ENCODE data around the gene PEMT. TPM values are rescaled to one million over a fixed set of nuclear protein-coding genes. Genes with fewer than 3 reads are reported as not detected.

Gene PEMT
- total and polyA plus RNA-seq, 2 of the 4 experiments (the other 2 are of a cell fraction): 23.3 to 49.5 TPM

DNA sequence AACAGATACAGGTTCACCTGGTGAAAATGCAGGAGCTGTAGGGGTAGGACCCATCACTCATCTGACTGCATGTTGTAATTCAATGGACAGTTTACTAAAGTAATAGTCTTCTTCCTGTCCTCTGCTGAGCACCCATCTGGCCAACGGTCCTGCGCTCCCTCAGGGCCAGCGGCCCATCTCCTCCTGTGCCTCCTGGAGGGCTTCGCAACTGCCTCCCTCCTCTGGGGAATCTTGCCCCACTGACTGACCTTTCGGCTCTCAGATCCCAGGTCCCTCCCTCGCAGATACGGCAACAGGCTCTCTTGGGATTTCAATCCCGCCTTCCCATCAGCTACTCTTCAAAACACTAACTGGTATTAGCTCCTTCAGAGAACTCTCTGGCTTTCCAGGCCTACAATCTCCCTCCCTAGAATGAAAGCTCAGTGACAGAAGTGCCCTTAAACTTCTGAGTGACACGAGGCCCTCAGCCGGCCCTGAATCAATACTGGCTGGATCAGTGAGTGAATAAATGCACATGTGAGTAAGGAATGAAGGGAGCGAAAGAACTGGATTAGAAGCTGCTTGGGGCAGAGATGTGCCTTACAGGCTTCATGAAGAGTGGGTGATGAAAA is 1.3 kb downstream of the PEMT start:
- Histone ChIP-seq H4K8ac (ENCODE audit: low read depth in 2 of 2, low read length in 2 of 2) (peak overlapping the region; percentile 86 to 96; a peak in 2 of 4 replicates), H3K27me3 (ENCODE audit: control insufficient read depth, insufficient read depth, low read length) (no peaks in the 10 kb centered on the region), H3K23ac (ENCODE audit: low read depth, low read length) (peak overlapping the region; percentile 90), H3K4ac (ENCODE audit: low read depth, low read length) (peak overlapping the region; percentile 91), H2BK15ac (ENCODE audit: low read depth, low read length) (no peak overlapping the region), H2BK120ac (ENCODE audit: low read depth, low read length) (no peak overlapping the region), H2AK5ac (ENCODE audit: low read depth, low read length) (no peak overlapping the region), H3K4me1 (ENCODE audit: control insufficient read depth, insufficient read depth, low read length) (peaks cover 9% of the 10 kb centered on the region), H3K56ac (ENCODE audit: extremely low read depth, insufficient read depth, low read length) (peak overlapping the region; percentile 8; the same call in 1 of the 2 replicates), H3K27ac (ENCODE audit: insufficient read depth, low read length) (no peak overlapping the region), H3K14ac (replicated peaks; ENCODE audit: low read depth, low read length) (peak overlapping the region; percentile 56; the same call in 1 of the 2 replicates), H2AK9ac (replicated peaks; ENCODE audit: low read depth, low read length, poor library complexity) (peak overlapping the region; percentile 45), H4K5ac (ENCODE audit: low read depth, low read length) (0 out of 2 replicates have a peak overlapping the region, but pooled peaks have one; percentile 2), H3K36me3 (ENCODE audit: control insufficient read depth, insufficient read depth, low read length) (no peaks in the 10 kb centered on the region), H4K91ac (ENCODE audit: insufficient read depth, low read depth, low read length) (no peak overlapping the region), H2BK20ac (ENCODE audit: low read depth, low read length) (0 out of 2 replicates have a peak overlapping the region, but pooled peaks have one; percentile 20), H3K9ac (ENCODE audit: low read depth, low read length) (peak overlapping the region; percentile 93; the same call in 1 of the 2 replicates), H3K9me3 (ENCODE audit: control insufficient read depth, insufficient read depth, low read length) (no peaks in the 10 kb centered on the region), H2BK5ac (ENCODE audit: low read depth, low read length, poor library complexity, severe bottlenecking) (no peak overlapping the region), H3K4me3 (ENCODE audit: insufficient read depth, low read depth, low read length) (no peak overlapping the region), H2AFZ (replicated peaks; ENCODE audit: low read length, poor library complexity) (peak overlapping the region; percentile 91), H3K18ac (ENCODE audit: low read depth, low read length) (no peak overlapping the region), H3K4me2 (ENCODE audit: low read depth, low read length) (peak overlapping the region; percentile 94), H3K79me1 (ENCODE audit: low read depth in 1 of 2, low read length in 2 of 2) (peaks cover 10 to 31% of the 10 kb centered on the region in 2 experiments), H4K20me1 (ENCODE audit: insufficient read depth, low read length) (no peaks in the 10 kb centered on the region), H3K9me1 (ENCODE audit: insufficient read depth, low read length) (peaks cover 19% of the 10 kb centered on the region)
- no TSS peak for BruUV-seq (replicated peaks)
- no peak for ATAC-seq (ENCODE audit: low read depth)
- dilution Hi-C loops (cut with HindIII; ENCODE audit: low sequenced_read_pairs, unreplicated experiment): no loop called here
- TF ChIP-seq USF2 (IDR thresholded peaks at IDR 0.05; ENCODE audit: low read depth, low read length) (no peak), MXI1 (IDR thresholded peaks at IDR 0.05; ENCODE audit: borderline replicate concordance, low read depth, low read length) (no peak), CHD1 (IDR thresholded peaks at IDR 0.05; ENCODE audit: low read depth, low read length) (no peak), POLR2A (IDR thresholded peaks at IDR 0.05; ENCODE audit: low read depth, low read length) (no peak), BHLHE40 (IDR thresholded peaks at IDR 0.05; ENCODE audit: low read depth, low read length) (no peak), CEBPB (IDR thresholded peaks at IDR 0.05; ENCODE audit: low read depth, low read length) (no peak), SMC3 (IDR thresholded peaks at IDR 0.05; ENCODE audit: low read depth, low read length) (no peak)
- ChIA-PET CTCF (interaction anchor here (0.9 to 1.2 kb wide), 2 partner anchors 18 to 94 kb away, joined by 3 to 4 read pairs; partner anchors contain the start of gene RASD1), POLR2A (ENCODE audit: unreplicated experiment) (no interaction called here)
- no peak for DNase-seq
- 64% methylated on average over 6 of the region's 11 CpGs; no CpG with 5 or more reads in 1 of the 2 experiments for WGBS, 2 experiments (ENCODE audit: extremely low coverage in 2 of 2, insufficient read length in 1 of 2)
- intact Hi-C loops (cut with micrococcal nuclease): no loop called here
- in situ Hi-C loops (cut with MboI; ENCODE audit: low sequenced_read_pairs): no loop called here

Data from IMR-90 (cell line).